Kidney epithelial cell (primary cell): ENCODE measurements around the gene LEP. TPM values are rescaled to one million over a fixed set of nuclear protein-coding genes. Genes with fewer than 3 reads are reported as not detected.

Experiments
- DNase-seq: peaks from one replicate; pipeline ENCODE4 v3.0.0-alpha.2; 2010; ENCODE audit warnings: low read depth
- H3K27me3 ChIP-seq: 2 replicates; pipeline ENCODE4 v1.6.0; 2011; ENCODE audit warnings: low read length; ENCODE audit not compliant: control insufficient read depth, insufficient read depth
- H3K36me3 ChIP-seq: 2 replicates; pipeline ENCODE4 v1.5.1; 2011; ENCODE audit warnings: low read length; ENCODE audit not compliant: control insufficient read depth, insufficient read depth
- H3K4me3 ChIP-seq: 2 replicates; pipeline ENCODE4 v1.5.1; 2011; ENCODE audit warnings: low read depth, mild to moderate bottlenecking, control low read depth, low read length
- total RNA-seq: library from RNA; depleted of rRNA; stranded (reverse); fragments of >200 nt; gene quantifications from 2 replicates; pipeline ENCODE4 v1.2.3, GENCODE V29; 2015
- TF ChIP-seq, protein P1 (sequence below): IDR thresholded peaks from 2 replicates; pipeline ENCODE4 v1.5.1; 2011; ENCODE audit warnings: mild to moderate bottlenecking, moderate library complexity, low read length, control low read depth, inconsistent platforms; ENCODE audit not compliant: insufficient read depth, poor library complexity, severe bottlenecking

LEP gene
- total RNA-seq, 1 donor from 2014 or later = not detected

DNA sequence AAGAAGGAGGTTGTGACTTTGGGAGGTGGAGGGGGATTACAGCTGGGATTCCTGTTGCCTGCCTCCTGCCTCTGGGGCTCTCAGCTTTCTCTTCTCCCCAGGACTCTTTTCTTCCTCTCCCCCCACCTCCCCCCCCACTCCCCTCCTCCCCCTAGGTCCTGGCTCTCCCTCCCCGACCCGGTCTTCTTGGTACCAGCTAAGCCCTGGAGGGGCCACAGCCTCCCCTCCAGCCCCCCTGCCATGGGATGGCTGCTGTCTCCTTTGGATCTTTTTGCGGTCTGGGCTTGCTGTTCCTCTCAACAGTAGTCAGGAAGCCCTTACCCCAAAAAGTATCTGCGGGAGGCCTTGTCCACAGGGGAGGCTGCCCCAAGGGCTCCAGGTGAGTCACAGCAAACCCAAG, 33.5 kb upstream of the LEP start:
- DNase-seq = no peak
- Histone ChIP-seq H3K4me3 (no peak overlapping the region), H3K27me3 (peaks cover 46% of the 10 kb centered on the region), H3K36me3 (no peaks in the 10 kb centered on the region)
- TF ChIP-seq, protein P1, sequence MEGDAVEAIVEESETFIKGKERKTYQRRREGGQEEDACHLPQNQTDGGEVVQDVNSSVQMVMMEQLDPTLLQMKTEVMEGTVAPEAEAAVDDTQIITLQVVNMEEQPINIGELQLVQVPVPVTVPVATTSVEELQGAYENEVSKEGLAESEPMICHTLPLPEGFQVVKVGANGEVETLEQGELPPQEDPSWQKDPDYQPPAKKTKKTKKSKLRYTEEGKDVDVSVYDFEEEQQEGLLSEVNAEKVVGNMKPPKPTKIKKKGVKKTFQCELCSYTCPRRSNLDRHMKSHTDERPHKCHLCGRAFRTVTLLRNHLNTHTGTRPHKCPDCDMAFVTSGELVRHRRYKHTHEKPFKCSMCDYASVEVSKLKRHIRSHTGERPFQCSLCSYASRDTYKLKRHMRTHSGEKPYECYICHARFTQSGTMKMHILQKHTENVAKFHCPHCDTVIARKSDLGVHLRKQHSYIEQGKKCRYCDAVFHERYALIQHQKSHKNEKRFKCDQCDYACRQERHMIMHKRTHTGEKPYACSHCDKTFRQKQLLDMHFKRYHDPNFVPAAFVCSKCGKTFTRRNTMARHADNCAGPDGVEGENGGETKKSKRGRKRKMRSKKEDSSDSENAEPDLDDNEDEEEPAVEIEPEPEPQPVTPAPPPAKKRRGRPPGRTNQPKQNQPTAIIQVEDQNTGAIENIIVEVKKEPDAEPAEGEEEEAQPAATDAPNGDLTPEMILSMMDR = no peak

DNA sequence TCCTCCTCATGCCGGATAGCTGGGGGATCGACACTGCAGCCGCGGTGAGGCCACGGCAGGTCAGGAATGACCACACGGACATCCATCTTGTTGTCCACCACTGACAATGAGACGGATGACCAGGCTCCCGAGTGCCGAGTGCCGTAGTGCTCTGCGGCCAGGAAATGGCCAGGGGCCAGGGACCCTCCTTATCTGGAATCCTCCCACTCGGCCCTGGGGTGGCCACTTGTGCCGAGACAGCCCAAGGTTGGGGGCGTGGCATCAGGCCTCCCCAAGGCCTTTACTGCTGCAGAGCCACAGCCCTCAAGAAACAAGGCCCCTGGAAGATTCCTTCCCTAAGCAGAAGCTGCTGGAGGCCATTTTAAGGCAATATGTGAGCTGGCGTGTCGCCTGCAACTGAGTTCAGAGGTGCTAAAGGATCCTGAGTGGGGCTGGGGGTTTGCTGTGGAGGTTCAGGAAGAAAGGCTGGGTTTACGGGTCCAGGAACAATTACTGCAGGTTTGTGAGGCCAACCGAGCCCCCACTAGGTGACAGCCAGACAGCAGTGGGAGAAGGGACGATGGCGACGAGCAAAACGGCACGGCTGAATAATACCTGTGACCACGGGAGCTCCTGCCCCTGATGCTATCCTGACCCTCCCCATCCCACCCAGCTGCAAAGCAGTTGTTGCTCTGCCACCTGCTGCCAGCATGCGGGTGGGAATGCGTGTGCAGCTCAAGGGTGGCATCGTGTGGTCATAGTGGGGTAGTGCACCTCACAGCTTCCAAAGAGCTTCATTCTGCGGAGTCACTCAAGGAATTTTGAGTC, 31.6 kb upstream of the LEP start:
- H3K36me3 ChIP-seq = no peaks in the 10 kb centered on the region
- DNase-seq = peak; percentile 12
- peaks cover 30% of the 10 kb centered on the region for H3K27me3 ChIP-seq
- TF ChIP-seq, protein P1 = peak; percentile 99
- no peak overlapping the region for H3K4me3 ChIP-seq

GRCh38 chr7:128210036-128210347, 31.1 kb upstream of the LEP start:
- DNase-seq = no peak
- Histone ChIP-seq H3K4me3 (no peak overlapping the region), H3K36me3 (no peaks in the 10 kb centered on the region), H3K27me3 (peaks cover 30% of the 10 kb centered on the region)
- TF ChIP-seq, protein P1 = no peak

GRCh38 chr7:128210590-128211570, 30.2 kb upstream of the LEP start:
- H3K36me3 ChIP-seq = no peaks in the 10 kb centered on the region
- no peak for DNase-seq
- H3K27me3 ChIP-seq = peaks cover 29% of the 10 kb centered on the region
- TF ChIP-seq, protein P1 = no peak
- H3K4me3 ChIP-seq = no peak overlapping the region

DNA sequence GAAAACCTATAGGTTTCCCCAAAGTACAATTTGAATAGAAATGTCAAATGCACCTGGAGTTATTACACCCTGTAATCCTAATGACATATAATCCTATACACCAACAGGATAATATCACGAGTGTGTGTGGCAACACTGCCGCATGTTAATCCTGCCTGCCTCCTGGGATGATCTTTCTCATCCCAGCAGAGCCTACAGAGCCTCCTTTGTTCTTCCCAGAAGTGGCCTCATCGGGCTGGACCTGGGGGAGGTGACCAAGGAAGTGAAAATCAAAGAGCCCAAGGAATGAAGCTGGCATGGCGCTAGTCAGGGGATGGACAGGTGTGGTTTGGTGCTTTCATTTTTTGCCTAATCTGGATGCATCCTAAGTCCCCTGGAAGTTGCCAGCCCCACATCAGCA, 29.5 kb upstream of the LEP start:
- no peak for DNase-seq
- Histone ChIP-seq H3K36me3 (no peaks in the 10 kb centered on the region), H3K27me3 (peaks cover 29% of the 10 kb centered on the region), H3K4me3 (no peak overlapping the region)
- TF ChIP-seq, protein P1 = no peak
